IMR-90 (cell line): ENCODE results near the gene DCC. TPM values are rescaled to one million over a fixed set of nuclear protein-coding genes. Genes with fewer than 3 reads are reported as not detected.

Experiments
- ATAC-seq: fragments of 200-7000 bp; cut with Tn5 transposase; 2 replicates; pipeline ENCODE4 v1.9.1; 2020; ENCODE audit warnings: low read depth, mild to moderate bottlenecking, moderate library complexity
- BruUV-seq: library from RNA; stranded (reverse); fragments of 400-500 nt; replicated peaks from 2 replicates; lab custom pipeline; 2021; lab: Mats Ljungman, UMichigan
- CTCF ChIA-PET: fragments of 300-600 bp; formaldehyde crosslinking; extraction: SDS; loops from one replicate; lab custom pipeline; 2021; ENCODE audit warnings: antibody characterized with exemption; lab: Yijun Ruan, JAX
- POLR2A ChIA-PET: fragments of 300-600 bp; sonication (Branson Sonifier 250); formaldehyde crosslinking; loops from one replicate; lab custom pipeline; 2022; ENCODE audit warnings: antibody characterized with exemption; ENCODE audit not compliant: unreplicated experiment; lab: Charles Lee
- DNase-seq: peaks from one replicate; pipeline ENCODE4 v3.0.0; 2013
- H2AFZ ChIP-seq: replicated peaks from 2 replicates; pipeline ENCODE3; 2013; ENCODE audit warnings: low read length, mild to moderate bottlenecking; ENCODE audit not compliant: poor library complexity
- H2AK5ac ChIP-seq: 2 replicates; pipeline ENCODE4 v1.6.1; 2013; ENCODE audit warnings: low read depth, low read length, inconsistent platforms
- H2AK9ac ChIP-seq: replicated peaks from 2 replicates; pipeline ENCODE3; 2013; ENCODE audit warnings: mild to moderate bottlenecking, low read depth, low read length, moderate library complexity; ENCODE audit not compliant: poor library complexity
- H2BK120ac ChIP-seq: 2 replicates; pipeline ENCODE4 v1.6.1; 2013; ENCODE audit warnings: low read depth, low read length, inconsistent platforms
- H2BK15ac ChIP-seq: 3 replicates; pipeline ENCODE4 v1.6.1; 2013; ENCODE audit warnings: low read depth, low read length, inconsistent platforms
- H2BK20ac ChIP-seq: 2 replicates; pipeline ENCODE4 v1.6.1; 2013; ENCODE audit warnings: low read depth, mild to moderate bottlenecking, inconsistent platforms, low read length, moderate library complexity
- H2BK5ac ChIP-seq: 2 replicates; pipeline ENCODE4 v1.6.1; 2013; ENCODE audit warnings: mild to moderate bottlenecking, low read depth, low read length, inconsistent platforms; ENCODE audit not compliant: poor library complexity, severe bottlenecking
- H3K14ac ChIP-seq: replicated peaks from 2 replicates; pipeline ENCODE4 v1.6.1; 2013; ENCODE audit warnings: low read depth, low read length, inconsistent platforms
- H3K18ac ChIP-seq: 2 replicates; pipeline ENCODE4 v1.6.1; 2013; ENCODE audit warnings: low read depth, low read length, control low read depth
- H3K23ac ChIP-seq: 2 replicates; pipeline ENCODE4 v1.6.1; 2013; ENCODE audit warnings: low read depth, low read length, inconsistent platforms
- H3K27ac ChIP-seq: 2 replicates; pipeline ENCODE4 v1.5.1; 2013; ENCODE audit warnings: mild to moderate bottlenecking, control low read depth, low read length; ENCODE audit not compliant: insufficient read depth
- H3K27me3 ChIP-seq: 2 replicates; pipeline ENCODE4 v1.6.1; 2013; ENCODE audit warnings: low read length; ENCODE audit not compliant: control insufficient read depth, insufficient read depth
- H3K36me3 ChIP-seq: 2 replicates; pipeline ENCODE4 v1.6.1; 2013; ENCODE audit warnings: low read length, mixed read lengths; ENCODE audit not compliant: control insufficient read depth, insufficient read depth
- H3K4ac ChIP-seq: 2 replicates; pipeline ENCODE4 v1.6.1; 2013; ENCODE audit warnings: low read depth, low read length, inconsistent platforms
- H3K4me1 ChIP-seq: 2 replicates; pipeline ENCODE4 v1.6.1; 2013; ENCODE audit warnings: low read length, mixed read lengths; ENCODE audit not compliant: control insufficient read depth, insufficient read depth
- H3K4me2 ChIP-seq: 2 replicates; pipeline ENCODE4 v1.6.1; 2013; ENCODE audit warnings: low read depth, mild to moderate bottlenecking, control low read depth, low read length, moderate library complexity
- H3K4me3 ChIP-seq: 2 replicates; pipeline ENCODE4 v1.5.1; 2013; ENCODE audit warnings: low read depth, mild to moderate bottlenecking, control low read depth, low read length, moderate library complexity; ENCODE audit not compliant: insufficient read depth
- H3K56ac ChIP-seq: 2 replicates; pipeline ENCODE4 v1.6.1; 2013; ENCODE audit warnings: low read length, inconsistent platforms; ENCODE audit not compliant: insufficient read depth; ENCODE audit errors: extremely low read depth
- H3K79me1 ChIP-seq, 2 experiments: 2 replicates each; pipeline ENCODE4 v1.6.1; 2013; ENCODE audit warnings: low read length in 2 of 2, inconsistent platforms in 1 of 2, low read depth in 1 of 2
- H3K9ac ChIP-seq: 2 replicates; pipeline ENCODE4 v1.6.1; 2013; ENCODE audit warnings: low read depth, low read length, control low read depth
- H3K9me1 ChIP-seq: 2 replicates; pipeline ENCODE4 v1.6.1; 2013; ENCODE audit warnings: low read length, inconsistent platforms; ENCODE audit not compliant: insufficient read depth
- H3K9me3 ChIP-seq: 2 replicates; pipeline ENCODE4 v1.6.1; 2013; ENCODE audit warnings: low read length; ENCODE audit not compliant: control insufficient read depth, insufficient read depth
- H4K20me1 ChIP-seq: 2 replicates; pipeline ENCODE4 v1.6.1; 2013; ENCODE audit warnings: low read length, inconsistent platforms; ENCODE audit not compliant: insufficient read depth
- H4K5ac ChIP-seq: 2 replicates; pipeline ENCODE4 v1.6.1; 2013; ENCODE audit warnings: mild to moderate bottlenecking, low read depth, low read length, control low read depth
- H4K8ac ChIP-seq, 2 experiments: 2 replicates each; pipeline ENCODE4 v1.6.1; 2013; ENCODE audit warnings: low read depth in 2 of 2, low read length in 2 of 2, control low read depth in 1 of 2, inconsistent platforms in 1 of 2
- H4K91ac ChIP-seq: 2 replicates; pipeline ENCODE4 v1.6.1; 2013; ENCODE audit warnings: low read depth, low read length, inconsistent platforms; ENCODE audit not compliant: insufficient read depth
- CEBPB ChIP-seq: IDR thresholded peaks from 2 replicates; pipeline ENCODE4 v1.6.1; 2012; ENCODE audit warnings: low read depth, low read length, improper control_type of control experiment
- CHD1 ChIP-seq: IDR thresholded peaks from 2 replicates; pipeline ENCODE4 v1.6.1; 2012; ENCODE audit warnings: low read depth, low read length, improper control_type of control experiment
- WGBS, 2 experiments: methylation state at CpG; one replicate each; pipeline versions ENCODE4 v1.1.5 to v1.1.7; 2013; ENCODE audit warnings: missing lambda C conversion rate in 2 of 2; ENCODE audit not compliant: insufficient read length in 1 of 2; ENCODE audit errors: extremely low coverage in 2 of 2; 5-methylcytosine and 5-hydroxymethylcytosine counted together
- dilution Hi-C: fragments of 300-500 bp; cut with HindIII; formaldehyde crosslinking; loops from one replicate; pipeline ENCODE4 v1.14.3; 2018; ENCODE audit warnings: low sequenced_read_pairs; ENCODE audit not compliant: unreplicated experiment
- in situ Hi-C: fragments of 300-500 bp; cut with MboI; formaldehyde crosslinking; loops from 3 replicates; pipeline ENCODE4 v1.14.3; 2019; ENCODE audit warnings: low sequenced_read_pairs, inconsistent platforms, mixed read lengths
- intact Hi-C: fragments of 100-400 bp; cut with micrococcal nuclease; formaldehyde crosslinking; loops from 2 replicates; pipeline ENCODE4 v1.10.0; 2022
- polyA plus RNA-seq, 3 experiments: library from polyadenylated mRNA; depleted of rRNA; stranded (reverse); fragments of >200 nt; gene quantifications; 2 replicates each; pipeline ENCODE4 v1.2.3, GENCODE V29; 2012; ENCODE audit warnings: low replicate concordance in 1 of 3
- total RNA-seq: library from RNA; depleted of rRNA; stranded (reverse); fragments of >200 nt; gene quantifications from 2 replicates; pipeline ENCODE4 v1.2.3, GENCODE V29; 2012

The DCC gene
- total and polyA plus RNA-seq, 2 of the 4 experiments (the other 2 are of a cell fraction) = 0.31 to 0.54 TPM

- no peak overlapping the region for H3K23ac ChIP-seq
- no CpG with 5 or more reads among the region's 3 CpGs for WGBS, 2 experiments
- H2AK9ac ChIP-seq = no peak overlapping the region
- no peak overlapping the region for H2BK15ac ChIP-seq
- no peak overlapping the region for H4K8ac ChIP-seq
- no peak overlapping the region for H3K56ac ChIP-seq
- no TSS peak for BruUV-seq
- ATAC-seq (no peak), DNase-seq (no peak)
- dilution Hi-C loops = no loop called here
- no peak overlapping the region for H2AFZ ChIP-seq
- no peak overlapping the region for H3K18ac ChIP-seq
- no peak overlapping the region for H3K14ac ChIP-seq
- intact Hi-C loops = no loop called here
- POLR2A ChIA-PET = no interaction called here
- H2AK5ac ChIP-seq = no peak overlapping the region
- H4K91ac ChIP-seq = no peak overlapping the region
- H3K9ac ChIP-seq = no peak overlapping the region
- H3K4me1 ChIP-seq = no peaks in the 10 kb centered on the region
- peaks cover 4% of the 10 kb centered on the region; the same call in 1 of the 2 replicates for H3K9me3 ChIP-seq
- H3K27ac ChIP-seq = no peak overlapping the region
- H2BK20ac ChIP-seq = no peak overlapping the region
- no peak overlapping the region for H3K4me2 ChIP-seq
- H3K4me3 ChIP-seq = no peak overlapping the region
- in situ Hi-C loops = no loop called here
- no peaks in the 10 kb centered on the region for H3K9me1 ChIP-seq
- H2BK120ac ChIP-seq = no peak overlapping the region
- H3K4ac ChIP-seq = no peak overlapping the region
- CTCF ChIA-PET = no interaction called here
- H4K5ac ChIP-seq = no peak overlapping the region
- TF ChIP-seq CEBPB = peak; percentile 55; the same call in 1 of the 2 replicates
- TF ChIP-seq CHD1 = no peak
- H3K79me1 ChIP-seq = no peaks in the 10 kb centered on the region
- no peaks in the 10 kb centered on the region for H3K27me3 ChIP-seq
- H4K20me1 ChIP-seq = no peaks in the 10 kb centered on the region
- no peaks in the 10 kb centered on the region for H3K36me3 ChIP-seq
- no peak overlapping the region for H2BK5ac ChIP-seq
Observed at GRCh38 chr18:53033128-53033527, 693.1 kb downstream of the DCC start.
